ENCODE results near the gene ANXA4. TPM values are rescaled to one million over a fixed set of nuclear protein-coding genes. Genes with fewer than 3 reads are reported as not detected.

ANXA4 gene
- total RNA-seq, 1 donor from 2014 or later = 250 TPM

DNA sequence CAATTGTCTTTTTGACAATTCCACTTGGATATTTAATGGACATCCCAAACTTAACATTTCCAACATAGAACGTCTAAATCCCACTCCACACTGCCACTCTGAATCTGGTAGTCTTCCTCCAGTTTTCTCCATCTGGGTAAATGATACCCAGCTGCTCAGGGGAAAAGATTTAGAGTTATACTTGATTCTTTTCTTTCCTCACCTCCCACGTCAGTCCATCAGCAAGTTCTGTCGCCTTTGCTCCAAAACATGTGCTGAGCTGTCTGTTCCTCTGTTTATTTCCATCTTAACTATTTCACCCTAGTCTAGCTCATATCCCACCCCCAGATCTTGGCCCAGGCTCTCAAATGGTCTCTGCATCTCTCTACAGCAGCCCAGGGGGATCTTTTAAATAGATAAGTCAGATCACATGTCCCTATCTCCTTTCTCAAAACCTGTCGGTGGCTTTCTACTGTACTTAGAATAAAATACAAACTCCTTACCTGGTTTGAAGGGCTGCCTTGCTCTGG, 44.2 kb downstream of the ANXA4 start:
- peak overlapping the region; percentile 57 for H3K27ac Mint-ChIP-seq
- H3K27me3 Mint-ChIP-seq = no peaks in the 10 kb centered on the region
- no peak overlapping the region for H3K4me3 Mint-ChIP-seq (ENCODE audit: low read depth)
- TF ChIP-seq, protein P1, sequence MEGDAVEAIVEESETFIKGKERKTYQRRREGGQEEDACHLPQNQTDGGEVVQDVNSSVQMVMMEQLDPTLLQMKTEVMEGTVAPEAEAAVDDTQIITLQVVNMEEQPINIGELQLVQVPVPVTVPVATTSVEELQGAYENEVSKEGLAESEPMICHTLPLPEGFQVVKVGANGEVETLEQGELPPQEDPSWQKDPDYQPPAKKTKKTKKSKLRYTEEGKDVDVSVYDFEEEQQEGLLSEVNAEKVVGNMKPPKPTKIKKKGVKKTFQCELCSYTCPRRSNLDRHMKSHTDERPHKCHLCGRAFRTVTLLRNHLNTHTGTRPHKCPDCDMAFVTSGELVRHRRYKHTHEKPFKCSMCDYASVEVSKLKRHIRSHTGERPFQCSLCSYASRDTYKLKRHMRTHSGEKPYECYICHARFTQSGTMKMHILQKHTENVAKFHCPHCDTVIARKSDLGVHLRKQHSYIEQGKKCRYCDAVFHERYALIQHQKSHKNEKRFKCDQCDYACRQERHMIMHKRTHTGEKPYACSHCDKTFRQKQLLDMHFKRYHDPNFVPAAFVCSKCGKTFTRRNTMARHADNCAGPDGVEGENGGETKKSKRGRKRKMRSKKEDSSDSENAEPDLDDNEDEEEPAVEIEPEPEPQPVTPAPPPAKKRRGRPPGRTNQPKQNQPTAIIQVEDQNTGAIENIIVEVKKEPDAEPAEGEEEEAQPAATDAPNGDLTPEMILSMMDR (IDR thresholded peaks at IDR 0.05; ENCODE audit: unreplicated experiment) = no peak
- H3K9me3 Mint-ChIP-seq (ENCODE audit: low read depth) = peaks cover 4% of the 10 kb centered on the region
- peaks cover 67% of the 10 kb centered on the region for H3K4me1 Mint-ChIP-seq (ENCODE audit: low read depth)
- peaks cover 39% of the 10 kb centered on the region for H3K36me3 Mint-ChIP-seq (ENCODE audit: insufficient read depth)
- DNase-seq (ENCODE audit: low spot score, unreplicated experiment) = no peak

DNA sequence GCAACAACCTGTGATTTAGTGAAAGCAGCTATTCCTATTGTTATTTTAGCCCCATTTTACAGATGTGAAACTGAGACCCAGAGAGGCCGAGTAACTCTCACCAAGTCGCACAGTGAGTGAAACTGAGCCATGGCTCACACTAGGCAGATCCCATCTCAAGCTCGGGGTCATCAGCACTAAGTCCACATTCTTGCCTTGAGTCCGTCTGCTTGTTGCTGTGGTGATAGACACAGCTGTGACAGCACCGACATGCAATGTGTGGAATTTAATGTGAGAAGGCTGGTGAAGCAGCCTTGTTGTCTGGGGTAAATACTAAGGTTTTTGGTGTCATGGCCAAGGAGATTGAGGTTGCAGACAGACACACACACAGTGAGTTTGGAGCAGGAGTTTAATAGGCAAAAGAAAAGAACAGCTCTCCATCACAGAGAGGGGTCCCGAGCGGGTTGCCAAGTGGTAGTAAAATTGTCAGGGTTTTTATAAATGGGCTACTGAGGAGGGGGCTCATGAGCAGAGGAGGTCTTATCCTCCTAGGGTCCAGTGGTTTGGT, 47.3 kb downstream of the ANXA4 start:
- Mint-ChIP-seq H3K27me3 (no peaks in the 10 kb centered on the region), H3K36me3 (ENCODE audit: insufficient read depth) (peaks cover 39% of the 10 kb centered on the region), H3K9me3 (ENCODE audit: low read depth) (no peaks in the 10 kb centered on the region), H3K27ac (peak overlapping the region; percentile 97), H3K4me3 (ENCODE audit: low read depth) (peak overlapping the region; percentile 9), H3K4me1 (ENCODE audit: low read depth) (peaks cover 66% of the 10 kb centered on the region)
- no peak for DNase-seq (ENCODE audit: low spot score, unreplicated experiment)
- TF ChIP-seq, protein P1 (IDR thresholded peaks at IDR 0.05; ENCODE audit: unreplicated experiment) = no peak

DNA sequence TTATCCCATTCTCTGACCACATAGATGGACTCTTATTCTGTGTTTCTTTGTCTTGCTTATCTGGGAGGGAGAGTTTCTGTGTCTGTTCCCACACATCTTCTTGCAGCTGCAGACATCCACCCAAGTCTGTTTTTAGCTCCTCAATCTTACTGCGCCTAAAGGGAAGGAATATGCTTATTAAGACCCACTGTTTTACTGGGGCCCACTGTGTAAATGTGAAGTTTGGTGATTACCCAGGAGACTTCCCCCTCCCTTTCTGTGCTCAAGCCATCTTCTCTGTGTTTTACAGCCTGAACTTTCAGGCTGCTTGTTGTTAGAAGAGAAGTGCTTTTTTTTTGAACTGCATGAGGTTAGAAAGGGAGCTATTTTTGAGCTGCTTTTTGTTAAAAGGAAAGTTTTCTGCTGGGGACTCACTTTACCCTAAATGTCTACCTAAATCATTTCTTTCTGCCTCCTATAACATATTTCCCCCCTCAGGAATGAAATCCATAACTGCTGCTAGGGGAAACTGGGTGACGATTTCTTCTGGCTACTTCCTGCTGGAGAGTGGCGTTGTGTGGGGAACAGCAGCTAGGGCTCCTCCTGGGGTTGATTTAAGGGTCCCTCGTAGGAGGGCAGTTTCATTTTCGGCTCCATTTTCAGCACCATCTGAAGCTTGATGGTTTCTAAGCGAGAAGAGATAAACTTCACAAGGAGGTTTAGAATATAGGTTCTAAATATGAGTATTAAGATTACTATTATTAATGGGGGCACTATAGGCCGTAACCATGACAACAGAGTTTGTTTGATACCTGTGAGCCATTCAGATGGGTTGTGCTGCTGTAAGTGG, 48.1 kb downstream of the ANXA4 start:
- DNase-seq (ENCODE audit: low spot score, unreplicated experiment) = no peak
- peak overlapping the region; percentile 42 for H3K4me3 Mint-ChIP-seq (ENCODE audit: low read depth)
- TF ChIP-seq, protein P1 (IDR thresholded peaks at IDR 0.05; ENCODE audit: unreplicated experiment) = no peak
- peaks cover 65% of the 10 kb centered on the region for H3K4me1 Mint-ChIP-seq (ENCODE audit: low read depth)
- no peaks in the 10 kb centered on the region for H3K9me3 Mint-ChIP-seq (ENCODE audit: low read depth)
- H3K36me3 Mint-ChIP-seq (ENCODE audit: insufficient read depth) = peaks cover 43% of the 10 kb centered on the region
- peak overlapping the region; percentile 97 for H3K27ac Mint-ChIP-seq
- no peaks in the 10 kb centered on the region for H3K27me3 Mint-ChIP-seq

DNA sequence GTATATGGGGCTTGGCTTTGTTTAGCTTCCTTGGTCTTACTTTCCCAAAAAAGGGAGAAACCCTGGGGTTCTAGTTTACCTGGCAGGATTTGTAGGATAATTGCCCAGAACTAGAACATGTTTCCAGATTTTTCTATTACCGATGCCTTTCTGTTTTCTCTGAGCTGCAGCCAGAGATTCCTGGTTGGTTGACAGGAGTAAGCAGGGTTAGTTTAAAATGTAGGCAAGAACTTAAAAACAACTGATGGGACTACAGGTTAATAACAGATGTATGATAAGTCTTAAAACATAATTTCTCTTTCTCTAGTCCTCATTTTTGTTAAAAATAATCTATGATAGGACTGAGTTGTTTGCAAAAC, 48.6 kb downstream of the ANXA4 start:
- Mint-ChIP-seq H3K4me3 (ENCODE audit: low read depth) (no peak overlapping the region), H3K27me3 (no peaks in the 10 kb centered on the region), H3K9me3 (ENCODE audit: low read depth) (no peaks in the 10 kb centered on the region), H3K27ac (peak overlapping the region; percentile 43), H3K4me1 (ENCODE audit: low read depth) (peaks cover 66% of the 10 kb centered on the region), H3K36me3 (ENCODE audit: insufficient read depth) (peaks cover 43% of the 10 kb centered on the region)
- no peak for DNase-seq (ENCODE audit: low spot score, unreplicated experiment)
- TF ChIP-seq, protein P1 (IDR thresholded peaks at IDR 0.05; ENCODE audit: unreplicated experiment) = no peak

DNA sequence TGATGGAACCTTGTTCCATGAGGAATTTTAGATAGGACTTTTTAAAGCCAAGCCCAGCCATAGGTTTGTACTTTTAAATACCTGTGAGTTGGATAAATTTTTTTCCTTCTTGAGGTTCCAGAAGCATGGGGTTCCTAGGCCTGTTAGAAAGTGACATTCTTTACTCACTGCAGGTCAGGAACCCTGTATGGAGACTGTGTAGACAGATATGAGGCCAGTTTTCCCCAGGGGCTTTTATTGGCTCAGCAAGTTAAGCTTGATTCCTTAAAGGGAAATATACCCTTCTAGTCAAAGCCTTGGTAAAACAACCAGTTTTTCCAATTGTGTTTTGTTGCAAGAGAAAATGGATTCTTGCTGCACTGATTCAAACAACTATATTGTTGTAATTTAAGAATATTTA, 49.1 kb downstream of the ANXA4 start:
- no peak overlapping the region for H3K4me3 Mint-ChIP-seq (ENCODE audit: low read depth)
- H3K27me3 Mint-ChIP-seq = no peaks in the 10 kb centered on the region
- H3K4me1 Mint-ChIP-seq (ENCODE audit: low read depth) = peaks cover 65% of the 10 kb centered on the region
- no peak for DNase-seq (ENCODE audit: low spot score, unreplicated experiment)
- H3K27ac Mint-ChIP-seq = peak overlapping the region; percentile 43
- H3K9me3 Mint-ChIP-seq (ENCODE audit: low read depth) = no peaks in the 10 kb centered on the region
- TF ChIP-seq, protein P1 (IDR thresholded peaks at IDR 0.05; ENCODE audit: unreplicated experiment) = no peak
- H3K36me3 Mint-ChIP-seq (ENCODE audit: insufficient read depth) = peaks cover 38% of the 10 kb centered on the region
